Islet of Langerhans (tissue), 1 donor: Measurements from ENCODE around the gene SNRPB.
A peak's percentile ranks its signal among the peaks of the same experiment; 100 is the strongest.

Experiments used
- FAIRE-seq: peaks from one replicate; lab custom pipeline; 2011; peaks lifted over from hg19 to GRCh38; lab: Jason Lieb, UNC

SNRPB gene

GRCh38 chr20:2473516-2473915 is 2.9 kb upstream of the SNRPB start:
- no peak for FAIRE-seq

GRCh38 chr20:2469991-2470422 is 582 bp downstream of the SNRPB start:
- FAIRE-seq: no peak

DNA sequence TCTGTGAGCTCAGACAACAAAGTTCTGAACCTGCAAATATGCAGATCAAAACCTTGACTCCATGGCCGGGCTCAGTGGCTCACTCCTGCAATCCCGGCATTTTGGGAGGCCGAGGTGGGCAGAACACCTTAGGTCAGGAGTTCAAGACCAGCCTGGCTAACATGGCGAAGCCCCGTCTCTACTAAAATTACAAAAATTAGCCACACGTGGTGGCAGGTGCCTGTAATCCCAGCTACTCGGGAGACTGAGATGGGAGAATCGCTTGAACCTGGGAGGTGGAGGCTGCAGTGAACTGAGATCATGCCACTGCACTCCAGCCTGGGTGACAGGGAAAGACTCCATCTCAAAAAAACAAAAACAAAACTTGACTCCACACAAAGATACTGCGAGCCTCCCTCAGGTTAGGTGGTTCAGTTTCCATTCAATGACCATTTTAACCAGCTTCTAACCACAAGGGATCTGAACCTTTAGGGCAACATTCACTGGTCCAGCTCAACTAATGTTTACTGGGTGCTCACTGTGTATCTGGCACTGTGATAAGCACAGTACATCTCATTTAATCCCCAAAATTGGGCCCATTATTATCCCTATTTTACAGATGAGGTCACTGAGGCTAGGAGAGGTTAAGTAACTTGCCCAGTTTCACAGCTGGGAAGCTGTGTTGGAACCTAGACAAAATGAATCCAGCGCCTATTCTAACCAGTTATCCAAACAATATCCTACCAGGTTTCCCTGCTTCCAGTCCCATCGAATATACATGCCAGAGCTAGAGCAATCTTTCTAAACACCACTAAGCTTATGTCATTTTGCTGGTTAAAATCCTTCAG is 1.8 kb downstream of the SNRPB start:
- no peak for FAIRE-seq

DNA sequence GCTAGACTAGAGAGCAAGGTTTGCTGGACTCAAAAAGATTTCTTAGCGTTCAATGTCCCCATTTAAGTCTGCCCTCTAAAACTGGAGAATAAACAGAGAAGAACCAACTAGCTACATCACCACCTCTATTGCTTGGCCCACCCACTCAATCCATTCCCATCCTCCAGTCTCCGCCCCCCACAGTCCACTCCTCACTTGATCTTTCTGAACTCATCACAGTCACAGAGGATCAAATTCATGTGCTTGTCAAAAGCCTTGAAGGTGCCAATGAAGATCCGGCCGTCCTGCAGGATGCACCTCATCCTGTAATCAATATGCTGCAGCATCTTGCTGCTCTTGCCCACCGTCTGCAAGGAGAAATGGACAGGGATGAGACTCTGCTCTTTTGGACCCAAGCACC is 3.2 kb downstream of the SNRPB start:
- no peak for FAIRE-seq

DNA sequence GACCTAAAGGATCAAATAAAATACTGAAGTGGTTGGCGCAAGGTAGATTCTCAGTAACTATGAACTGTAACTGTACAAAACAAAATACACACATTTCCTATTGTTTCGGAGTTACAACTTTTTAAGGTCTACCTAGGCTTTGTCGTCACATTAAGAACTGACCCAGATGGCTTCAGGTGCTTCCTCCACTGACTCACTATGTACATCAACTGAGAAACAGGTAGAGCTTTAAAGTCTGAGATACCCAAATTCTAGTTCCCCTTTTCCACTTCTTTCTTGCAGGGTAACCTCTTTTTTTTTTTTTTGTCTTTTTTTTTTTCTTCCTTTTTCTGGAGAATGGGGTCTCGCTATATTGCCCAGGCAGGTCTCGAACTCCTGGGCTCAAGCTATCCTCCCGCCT is 5.5 kb downstream of the SNRPB start:
- FAIRE-seq: no peak

DNA sequence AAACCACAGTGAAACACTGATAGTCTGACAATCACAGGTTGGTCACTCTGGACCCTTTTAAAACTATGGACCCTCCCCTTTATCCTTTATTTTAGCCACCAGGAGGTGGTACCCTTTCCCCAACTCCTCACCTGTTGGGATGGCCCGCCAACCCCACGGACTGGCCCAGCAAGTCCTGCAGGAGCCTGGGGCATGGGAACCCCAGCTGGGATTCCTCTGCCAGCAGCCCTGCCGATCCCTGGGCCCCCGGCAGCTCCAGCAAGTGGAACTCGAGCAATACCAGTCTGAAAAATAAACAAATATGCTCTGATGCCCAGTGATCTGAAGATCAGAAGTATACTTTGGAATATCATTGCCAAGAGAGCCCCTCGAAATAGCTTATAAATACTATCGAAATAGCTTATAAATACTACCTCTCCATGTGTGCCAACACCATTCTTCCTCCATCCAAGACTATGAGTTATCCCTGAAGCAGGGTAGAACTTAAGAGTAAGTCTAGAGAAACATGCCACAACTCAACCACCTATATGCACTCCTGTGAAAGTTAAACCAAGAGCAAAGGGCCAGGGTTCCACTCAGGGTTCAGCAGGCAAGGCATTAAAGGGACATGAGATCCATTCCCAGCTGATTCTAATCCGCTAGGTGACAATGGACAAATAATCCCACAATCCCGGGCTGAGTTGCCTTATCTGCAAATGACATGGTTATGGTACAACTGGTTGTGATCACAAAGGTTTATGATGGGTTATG is 6.8 kb downstream of the SNRPB start:
- no peak for FAIRE-seq

DNA sequence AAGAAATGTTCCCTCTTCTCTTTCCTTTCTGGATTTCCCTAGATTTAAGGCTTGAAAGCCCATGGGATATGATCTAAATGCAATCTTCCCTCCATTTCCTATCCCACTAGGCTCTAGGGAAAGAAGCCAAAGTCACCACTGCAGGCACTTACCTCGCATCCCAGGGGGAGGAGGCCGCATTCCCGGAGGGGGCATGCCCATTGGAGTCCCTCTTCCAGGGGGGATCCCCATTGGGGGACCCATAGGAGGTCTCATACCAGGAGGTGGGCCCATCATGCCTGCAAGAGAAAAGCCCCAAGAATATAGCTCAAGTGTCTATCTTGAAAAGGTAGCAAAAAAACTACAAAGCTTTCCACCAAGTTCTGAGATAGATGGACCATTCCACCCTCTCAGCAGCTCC is 8.1 kb downstream of the SNRPB start:
- FAIRE-seq: no peak

- FAIRE-seq: no peak
These were observed 9.7 kb downstream of the SNRPB start for GRCh38 chr20:2460752-2461424.

GRCh38 chr20:2459981-2460751 is 10.4 kb downstream of the SNRPB start:
- FAIRE-seq: no peak

DNA sequence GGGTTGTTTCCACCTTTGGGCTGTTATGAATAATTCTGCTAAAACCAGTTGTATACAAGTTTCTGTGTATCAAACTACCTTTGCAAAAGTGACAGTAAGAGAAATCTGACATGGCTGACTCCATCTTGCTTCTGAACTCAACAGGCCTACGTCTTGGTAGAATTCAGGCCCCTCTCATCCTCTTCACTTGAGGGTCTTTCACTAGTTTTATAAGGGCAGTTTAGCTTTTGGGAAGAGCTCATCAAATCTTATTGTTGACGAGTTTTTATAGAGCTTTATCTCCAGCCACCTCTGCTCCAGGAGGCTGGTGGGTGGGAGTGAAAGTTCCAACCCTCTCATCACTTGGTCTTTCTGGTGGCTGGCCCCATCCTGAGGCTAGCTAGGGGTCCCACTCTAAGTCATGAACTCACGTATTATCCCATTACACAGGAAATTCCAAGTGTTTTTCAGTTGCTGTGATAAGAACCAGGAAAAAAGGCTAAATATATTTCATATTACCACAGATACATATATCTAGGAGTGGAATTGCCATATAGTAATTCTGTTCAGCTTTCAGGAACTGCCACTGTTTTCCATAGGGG is 11.6 kb downstream of the SNRPB start:
- FAIRE-seq: no peak

DNA sequence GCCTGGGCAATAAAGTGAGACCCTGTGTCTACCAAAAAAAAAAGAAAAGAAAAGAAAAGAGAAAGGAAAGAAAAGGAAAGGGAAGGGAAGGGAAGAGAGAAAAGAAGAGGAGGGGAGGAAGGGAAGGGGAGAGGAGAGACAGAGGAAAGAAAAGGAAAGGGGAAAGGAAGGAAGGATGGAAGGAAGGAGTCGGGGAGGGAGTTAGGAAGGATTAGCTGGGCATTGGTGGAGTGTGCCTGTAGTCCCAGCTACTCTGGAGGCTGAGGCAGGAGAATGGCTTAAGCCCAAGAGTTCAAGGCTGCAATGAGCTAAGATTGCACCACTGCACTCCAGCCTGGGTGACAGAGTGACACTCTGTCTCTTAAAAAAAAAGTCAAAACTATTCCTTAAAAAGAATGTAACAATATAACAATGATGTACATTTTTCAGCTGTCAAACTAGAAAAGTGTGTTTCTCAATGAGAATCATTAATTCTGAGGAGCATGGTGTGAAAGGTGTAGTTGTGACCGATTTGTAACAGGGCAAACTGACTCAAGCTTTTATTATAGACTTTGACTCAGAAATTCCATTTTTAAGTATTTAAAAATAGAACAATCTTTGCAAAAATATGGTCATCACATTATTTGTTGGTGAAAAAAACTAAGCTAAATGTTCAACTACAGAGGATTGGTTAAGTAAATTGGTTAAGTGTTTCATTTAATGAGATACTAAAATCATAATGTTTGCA is 14.7 kb downstream of the SNRPB start:
- FAIRE-seq: no peak

DNA sequence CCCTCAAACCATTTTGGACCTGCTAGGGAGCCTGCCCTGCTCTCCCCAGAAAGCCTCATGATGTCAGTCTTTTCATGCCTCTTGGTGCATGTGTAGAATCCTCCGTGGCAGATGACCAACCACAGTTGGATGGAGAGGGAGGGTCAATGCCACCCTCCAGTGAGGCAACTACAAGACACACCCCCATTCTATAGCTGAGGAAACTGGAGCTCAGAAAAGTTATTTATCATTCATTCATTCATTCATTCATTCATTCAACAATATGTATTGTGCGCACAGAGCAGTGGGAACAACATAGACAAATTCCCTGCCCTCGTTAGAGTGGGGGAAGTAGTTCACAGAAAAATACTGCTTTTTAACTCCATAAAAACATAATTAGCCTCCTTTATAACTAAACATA is 16.8 kb downstream of the SNRPB start:
- FAIRE-seq: no peak

GRCh38 chr20:2451939-2452732 is 18.5 kb downstream of the SNRPB start:
- peak; percentile 64 for FAIRE-seq

GRCh38 chr20:2451422-2451821 is 19.2 kb downstream of the SNRPB start:
- no peak for FAIRE-seq

DNA sequence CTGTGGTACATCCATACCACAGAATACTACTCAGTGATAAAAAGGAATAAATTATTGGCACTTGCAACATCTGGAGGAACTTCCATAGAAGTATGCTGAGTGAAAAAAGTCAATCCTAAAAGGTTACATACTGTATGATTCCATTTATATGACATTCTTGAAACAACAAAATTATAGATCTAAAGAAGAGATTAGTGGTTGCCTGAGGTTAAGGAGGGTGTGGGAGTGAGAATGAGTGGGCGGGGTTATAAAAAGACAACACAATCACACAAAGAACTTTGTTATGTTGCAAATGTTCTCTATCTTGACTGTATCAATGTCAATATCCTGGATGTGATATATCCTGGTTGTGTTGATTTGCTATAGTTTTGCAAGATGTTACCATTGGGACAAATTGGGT is 21.2 kb downstream of the SNRPB start:
- FAIRE-seq: no peak

- FAIRE-seq: no peak
These were observed 23.7 kb downstream of the SNRPB start for GRCh38 chr20:2446845-2447244.

GRCh38 chr20:2431185-2431584 is 39.4 kb downstream of the SNRPB start:
- no peak for FAIRE-seq

GRCh38 chr20:2430538-2430937 is 40.1 kb downstream of the SNRPB start:
- FAIRE-seq: no peak

- FAIRE-seq: no peak
These were observed 41.5 kb downstream of the SNRPB start for GRCh38 chr20:2429051-2429450.

DNA sequence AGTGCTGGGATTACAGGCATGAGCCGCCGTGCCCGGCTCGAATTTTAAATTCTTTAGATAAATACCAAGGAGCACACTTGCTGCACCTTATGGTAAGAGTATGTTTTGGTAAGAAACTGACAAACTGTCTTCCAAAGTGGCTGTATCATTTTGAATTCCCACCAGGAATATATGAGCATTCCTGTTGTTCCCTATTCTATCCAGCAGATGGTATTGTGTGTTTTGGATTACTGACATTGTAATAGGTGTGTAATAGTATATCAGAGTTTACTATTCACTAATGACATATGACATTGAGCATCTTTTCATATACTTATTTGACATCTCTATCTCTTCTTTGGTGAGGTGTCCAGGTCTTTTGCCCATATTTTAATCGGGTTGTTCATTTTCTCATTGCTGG is 49.3 kb downstream of the SNRPB start:
- FAIRE-seq: no peak
